HG03354 (cell line): ENCODE results near the gene AP3D1.
"Not testable (repeated sequence)": the region's sequence is repeated elsewhere in the genome, so short reads cannot be mapped to it uniquely, and the experiment has no call there.

Experiments
- ATAC-seq: cut with Tn5 transposase; IDR thresholded peaks from one replicate; pipeline ENCODE4 v1.9.1; 2021; ENCODE audit warnings: mild to moderate bottlenecking; ENCODE audit not compliant: unreplicated experiment, poor library complexity, severe bottlenecking

AP3D1 gene

GRCh38 chr19:2096480-2097202 lies 54.7 kb downstream of the AP3D1 start, which contains the start of gene IZUMO4:
Gene IZUMO4, plus strand, starts transcription at chr19:2096915. Its CDS starts 31 bp downstream, at chr19:2096946.
- ATAC-seq = peak; percentile 65

GRCh38 chr19:2096034-2096479 lies 55.3 kb downstream of the AP3D1 start, which contains the start of gene MOB3A:
Gene MOB3A, minus strand, starts transcription at chr19:2096326. Its CDS starts 17,766 bp downstream, at chr19:2078560.
- ATAC-seq = peak; percentile 35

GRCh38 chr19:2091926-2092525 lies 59.3 kb downstream of the AP3D1 start:
- ATAC-seq = not testable (repeated sequence)

GRCh38 chr19:2089727-2090053 lies 61.7 kb downstream of the AP3D1 start:
- no peak for ATAC-seq

- ATAC-seq = no peak
Measured at GRCh38 chr19:2089001-2089711, 62.2 kb downstream of the AP3D1 start.

- no peak for ATAC-seq
Measured at GRCh38 chr19:2087621-2088100, 63.7 kb downstream of the AP3D1 start.

- peak; percentile 21 for ATAC-seq
Measured at GRCh38 chr19:2086695-2087620, 64.4 kb downstream of the AP3D1 start.

GRCh38 chr19:2084993-2085720 lies 66.2 kb downstream of the AP3D1 start:
- peak; percentile 31 for ATAC-seq

GRCh38 chr19:2083174-2083854 lies 68.1 kb downstream of the AP3D1 start:
- no peak for ATAC-seq

- no peak for ATAC-seq
Measured at GRCh38 chr19:2081873-2082810, 69.2 kb downstream of the AP3D1 start.

- ATAC-seq = no peak
Measured at GRCh38 chr19:2080336-2080988, 70.9 kb downstream of the AP3D1 start.

GRCh38 chr19:2079865-2080301 lies 71.5 kb downstream of the AP3D1 start:
- ATAC-seq = no peak

- ATAC-seq = no peak
Measured at GRCh38 chr19:2079076-2079864, 72.1 kb downstream of the AP3D1 start.

- no peak for ATAC-seq
Measured at GRCh38 chr19:2077833-2078619, 73.3 kb downstream of the AP3D1 start.

GRCh38 chr19:2077398-2077797 lies 74.0 kb downstream of the AP3D1 start:
- ATAC-seq = no peak
